ENCODE data around the gene MRGPRG. TPM values are rescaled to one million over a fixed set of nuclear protein-coding genes. Genes with fewer than 3 reads are reported as not detected.

Gene MRGPRG
- total RNA-seq, 2 experiments from 2014 or later, result not detected

GRCh38 chr11:3224401-3225057 lies 5.9 kb upstream of the MRGPRG start:
- BruUV-seq (replicated peaks), result no TSS peak
- TF ChIP-seq CTCF (conservative IDR thresholded peaks at IDR 0.05; ENCODE audit: low read length) (no peak), EZH2phosphoT487 (IDR thresholded peaks at IDR 0.05; ENCODE audit: borderline replicate concordance, low read depth, low read length) (no peak)
- ChIA-PET POLR2A (no interaction called here), CTCF (ENCODE audit: unreplicated experiment) (no interaction called here)
- Histone ChIP-seq H3K4me1 (ENCODE audit: insufficient read depth, low read length, poor library complexity, severe bottlenecking) (no peaks in the 10 kb centered on the region), H3K4me3 (ENCODE audit: low read depth, low read length, poor library complexity, severe bottlenecking) (no peak overlapping the region), H3K27ac (ENCODE audit: low read depth, low read length, poor library complexity, severe bottlenecking) (no peak overlapping the region), H3K36me3 (ENCODE audit: insufficient read depth, low read length) (no peaks in the 10 kb centered on the region), H3K79me2 (ENCODE audit: insufficient read depth, low read depth, low read length) (no peaks in the 10 kb centered on the region), H3K4me2 (ENCODE audit: low read length) (no peak overlapping the region), H2AFZ (ENCODE audit: low read length) (no peak overlapping the region), H4K20me1 (ENCODE audit: insufficient read depth, low read length) (no peaks in the 10 kb centered on the region), H3K9me2 (ENCODE audit: insufficient read depth, low read length) (no peaks in the 10 kb centered on the region), H3K9me3 (ENCODE audit: low read length) (no peaks in the 10 kb centered on the region)
- no peak for DNase-seq (ENCODE audit: low spot score)
- intact Hi-C loops (cut with micrococcal nuclease; ENCODE audit: unreplicated experiment), result no loop called here

- BruUV-seq (replicated peaks), result no TSS peak
- CTCF ChIA-PET (ENCODE audit: unreplicated experiment), result no interaction called here
These were observed 5.3 kb upstream of the MRGPRG start for GRCh38 chr11:3223932-3224381.

More at GRCh38 chr11:3223932-3224381, 5.3 kb upstream of the MRGPRG start:
- Histone ChIP-seq H3K79me2 (ENCODE audit: insufficient read depth, low read depth, low read length) (no peaks in the 10 kb centered on the region), H3K9me2 (ENCODE audit: insufficient read depth, low read length) (no peaks in the 10 kb centered on the region), H3K4me1 (ENCODE audit: insufficient read depth, low read length, poor library complexity, severe bottlenecking) (no peaks in the 10 kb centered on the region), H4K20me1 (ENCODE audit: insufficient read depth, low read length) (no peaks in the 10 kb centered on the region), H3K4me2 (ENCODE audit: low read length) (no peak overlapping the region), H3K36me3 (ENCODE audit: insufficient read depth, low read length) (no peaks in the 10 kb centered on the region), H2AFZ (ENCODE audit: low read length) (no peak overlapping the region), H3K27ac (ENCODE audit: low read depth, low read length, poor library complexity, severe bottlenecking) (no peak overlapping the region), H3K4me3 (ENCODE audit: low read depth, low read length, poor library complexity, severe bottlenecking) (no peak overlapping the region), H3K9me3 (ENCODE audit: low read length) (no peaks in the 10 kb centered on the region)
- POLR2A ChIA-PET, result no interaction called here
- no peak for DNase-seq (ENCODE audit: low spot score)
- TF ChIP-seq CTCF (conservative IDR thresholded peaks at IDR 0.05; ENCODE audit: low read length) (no peak), EZH2phosphoT487 (IDR thresholded peaks at IDR 0.05; ENCODE audit: borderline replicate concordance, low read depth, low read length) (no peak)
- intact Hi-C loops (cut with micrococcal nuclease; ENCODE audit: unreplicated experiment), result no loop called here
